Peyer's patch (tissue), 4 donors: Measurements from ENCODE around the gene F11.
"Not testable (repeated sequence)": the region's sequence is repeated elsewhere in the genome, so short reads cannot be mapped to it uniquely, and the experiment has no call there.

Source experiments
- CTCF ChIP-seq, 6 experiments: fragments of 450-650 bp in 4 of 6; fragments of 200-600 bp in 2 of 6; sonication (generic) in 1 of 6; IDR thresholded peaks; one replicate each; pipeline ENCODE4 v1.5.1; 2017 to 2019; ENCODE audit warnings: antibody characterized with exemption in 6 of 6, mild to moderate bottlenecking in 3 of 6, moderate library complexity in 1 of 6
- POLR2A ChIP-seq, 2 donors: fragments of 450-650 bp; IDR thresholded peaks; one replicate each; pipeline ENCODE4 v1.5.1; 2017; ENCODE audit warnings: antibody characterized with exemption in 2 of 2, mild to moderate bottlenecking in 2 of 2, moderate library complexity in 2 of 2

- not testable (repeated sequence) for TF ChIP-seq CTCF, POLR2A (IDR thresholded peaks at IDR 0.05)
Measured at GRCh38 chr4:186324660-186325059, 58.7 kb downstream of the F11 start.
